Measurements from ENCODE around the gene POLR2H.

Gene POLR2H

DNA sequence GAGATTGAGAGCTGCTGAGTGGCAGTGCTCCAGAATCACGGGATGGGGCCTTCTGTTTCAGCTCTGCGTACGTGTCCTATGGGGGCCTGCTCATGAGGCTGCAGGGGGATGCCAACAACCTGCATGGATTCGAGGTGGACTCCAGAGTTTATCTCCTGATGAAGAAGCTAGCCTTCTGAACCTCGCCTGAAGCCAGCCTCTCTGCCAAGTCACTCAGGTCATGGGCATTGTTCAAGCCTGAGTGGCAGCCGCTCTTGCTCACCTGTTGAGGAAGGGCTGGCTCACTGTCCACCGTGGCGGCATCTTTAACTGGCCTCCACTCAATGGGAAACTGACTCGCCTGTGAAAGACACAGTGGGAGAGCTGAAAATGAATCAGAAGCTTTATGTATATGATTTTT lies 6.6 kb downstream of the POLR2H start:
- in situ Hi-C loops (cut with HindIII; ENCODE audit: low sequenced_read_pairs): no loop called here
- H3K4me3 ChIP-seq (ENCODE audit: low read depth, low read length): no peak overlapping the region
- DNase-seq (ENCODE audit: low read depth, low spot score): no peak
- TF ChIP-seq, protein P1, sequence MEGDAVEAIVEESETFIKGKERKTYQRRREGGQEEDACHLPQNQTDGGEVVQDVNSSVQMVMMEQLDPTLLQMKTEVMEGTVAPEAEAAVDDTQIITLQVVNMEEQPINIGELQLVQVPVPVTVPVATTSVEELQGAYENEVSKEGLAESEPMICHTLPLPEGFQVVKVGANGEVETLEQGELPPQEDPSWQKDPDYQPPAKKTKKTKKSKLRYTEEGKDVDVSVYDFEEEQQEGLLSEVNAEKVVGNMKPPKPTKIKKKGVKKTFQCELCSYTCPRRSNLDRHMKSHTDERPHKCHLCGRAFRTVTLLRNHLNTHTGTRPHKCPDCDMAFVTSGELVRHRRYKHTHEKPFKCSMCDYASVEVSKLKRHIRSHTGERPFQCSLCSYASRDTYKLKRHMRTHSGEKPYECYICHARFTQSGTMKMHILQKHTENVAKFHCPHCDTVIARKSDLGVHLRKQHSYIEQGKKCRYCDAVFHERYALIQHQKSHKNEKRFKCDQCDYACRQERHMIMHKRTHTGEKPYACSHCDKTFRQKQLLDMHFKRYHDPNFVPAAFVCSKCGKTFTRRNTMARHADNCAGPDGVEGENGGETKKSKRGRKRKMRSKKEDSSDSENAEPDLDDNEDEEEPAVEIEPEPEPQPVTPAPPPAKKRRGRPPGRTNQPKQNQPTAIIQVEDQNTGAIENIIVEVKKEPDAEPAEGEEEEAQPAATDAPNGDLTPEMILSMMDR (IDR thresholded peaks at IDR 0.05; ENCODE audit: low read depth, low read length): no peak

DNA sequence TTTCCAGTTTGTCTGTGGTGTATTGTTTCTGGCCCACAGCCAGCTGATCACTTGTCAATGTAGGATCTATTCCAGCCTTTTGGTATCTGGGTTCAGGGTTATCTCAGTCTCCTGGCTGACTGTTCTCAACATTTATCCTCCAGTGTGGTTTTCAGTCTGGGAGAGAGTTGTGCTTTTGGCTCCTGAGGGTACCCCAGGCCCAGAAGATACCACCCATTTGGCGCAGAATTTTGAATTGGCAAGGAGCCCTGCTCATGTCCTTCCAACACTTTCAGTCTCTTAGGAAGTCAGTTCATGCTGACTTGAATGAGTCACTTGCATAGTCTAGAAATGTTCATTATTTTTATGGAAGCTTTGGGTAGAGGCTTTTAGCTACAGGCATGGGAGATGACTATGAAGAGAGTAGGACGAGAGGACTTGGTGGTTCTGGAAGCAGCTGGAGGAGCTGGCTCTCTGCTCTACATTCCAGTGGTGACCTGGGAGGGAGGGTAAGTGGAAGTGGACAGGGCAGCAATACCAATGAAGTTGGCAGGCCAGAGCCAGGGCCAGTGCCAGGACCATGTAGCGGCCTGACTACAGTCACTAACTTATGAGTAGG lies 7.2 kb downstream of the POLR2H start:
- H3K4me3 ChIP-seq (ENCODE audit: low read depth, low read length): no peak overlapping the region
- TF ChIP-seq, protein P1 (IDR thresholded peaks at IDR 0.05; ENCODE audit: low read depth, low read length): no peak
- in situ Hi-C loops (cut with HindIII; ENCODE audit: low sequenced_read_pairs): no loop called here
- peak; percentile 92 for DNase-seq (ENCODE audit: low read depth, low spot score)

DNA sequence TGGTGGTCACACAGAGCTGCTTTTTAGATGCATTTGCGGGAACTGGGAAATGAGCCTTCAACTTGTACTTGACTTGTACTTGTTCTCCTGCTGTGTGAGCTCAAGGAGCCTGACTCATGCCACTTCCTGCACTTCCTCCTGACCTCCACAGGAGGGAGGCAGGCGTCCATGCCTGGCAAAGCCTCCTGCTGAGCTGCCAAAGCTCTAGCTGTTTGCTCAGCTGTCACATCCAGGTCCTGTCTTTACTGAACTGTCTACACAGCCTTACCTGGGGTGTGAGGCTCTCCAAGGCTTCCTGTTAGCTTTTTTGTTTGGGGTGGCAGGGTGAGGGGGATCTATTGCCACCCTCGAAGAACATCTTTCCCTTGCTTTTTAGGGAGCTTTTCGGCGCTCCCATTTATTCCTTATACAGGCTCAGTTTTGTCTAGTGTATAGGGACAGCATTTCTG lies 10.1 kb downstream of the POLR2H start:
- DNase-seq (ENCODE audit: low read depth, low spot score): peak; percentile 91
- TF ChIP-seq, protein P1 (IDR thresholded peaks at IDR 0.05; ENCODE audit: low read depth, low read length): peak; percentile 98
- H3K4me3 ChIP-seq (ENCODE audit: low read depth, low read length): no peak overlapping the region
- in situ Hi-C loops (cut with HindIII; ENCODE audit: low sequenced_read_pairs): no loop called here

DNA sequence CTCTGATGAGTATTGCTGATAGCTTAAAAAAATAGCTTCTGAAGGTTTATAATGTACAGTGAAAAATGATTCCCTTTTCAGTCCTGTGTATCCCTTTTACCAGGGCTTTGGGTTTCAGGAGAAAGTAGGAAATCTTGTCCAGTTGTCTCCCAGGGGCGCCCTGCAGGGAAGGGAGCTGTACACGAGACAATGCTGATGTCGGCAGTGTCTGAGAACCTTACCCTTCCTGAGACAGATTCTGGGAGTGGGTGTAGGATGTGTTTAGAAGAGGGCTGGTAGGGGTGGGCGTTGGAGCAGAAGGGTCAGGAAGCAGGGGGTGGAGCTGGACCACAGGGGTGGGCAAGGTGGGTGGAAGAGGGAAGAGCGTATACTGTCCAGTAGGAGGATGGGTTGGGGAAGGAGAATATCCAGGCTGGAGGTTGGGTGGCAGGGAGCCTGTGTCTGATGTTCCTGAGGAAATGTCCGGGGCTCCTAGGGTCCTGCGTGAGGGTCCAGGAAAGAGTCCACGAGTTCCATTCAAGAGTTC lies 10.8 kb downstream of the POLR2H start:
- no peak overlapping the region for H3K4me3 ChIP-seq (ENCODE audit: low read depth, low read length)
- in situ Hi-C loops (cut with HindIII; ENCODE audit: low sequenced_read_pairs): no loop called here
- no peak for DNase-seq (ENCODE audit: low read depth, low spot score)
- TF ChIP-seq, protein P1 (IDR thresholded peaks at IDR 0.05; ENCODE audit: low read depth, low read length): no peak

DNA sequence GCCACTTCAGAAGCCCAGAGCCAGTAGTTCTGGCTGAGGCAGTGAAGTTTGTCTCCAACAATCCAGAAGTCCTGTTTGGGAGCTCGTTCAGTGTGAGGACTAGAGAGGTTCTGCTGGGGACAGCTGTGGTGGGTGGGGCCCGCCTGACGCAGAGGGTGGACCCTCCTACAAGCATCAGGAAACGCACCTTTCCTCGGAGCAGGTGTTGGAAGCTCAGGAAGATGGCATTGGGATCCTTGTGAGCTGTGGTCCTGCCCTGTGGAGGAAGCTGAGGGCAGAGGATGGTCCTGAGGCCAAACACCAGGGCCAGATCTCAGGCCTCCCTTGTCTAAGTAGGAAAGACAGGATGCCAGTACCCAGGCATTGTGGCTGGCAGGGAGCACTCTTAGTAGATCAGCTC lies 11.4 kb downstream of the POLR2H start:
- DNase-seq (ENCODE audit: low read depth, low spot score): no peak
- TF ChIP-seq, protein P1 (IDR thresholded peaks at IDR 0.05; ENCODE audit: low read depth, low read length): no peak
- H3K4me3 ChIP-seq (ENCODE audit: low read depth, low read length): no peak overlapping the region
- in situ Hi-C loops (cut with HindIII; ENCODE audit: low sequenced_read_pairs): no loop called here

DNA sequence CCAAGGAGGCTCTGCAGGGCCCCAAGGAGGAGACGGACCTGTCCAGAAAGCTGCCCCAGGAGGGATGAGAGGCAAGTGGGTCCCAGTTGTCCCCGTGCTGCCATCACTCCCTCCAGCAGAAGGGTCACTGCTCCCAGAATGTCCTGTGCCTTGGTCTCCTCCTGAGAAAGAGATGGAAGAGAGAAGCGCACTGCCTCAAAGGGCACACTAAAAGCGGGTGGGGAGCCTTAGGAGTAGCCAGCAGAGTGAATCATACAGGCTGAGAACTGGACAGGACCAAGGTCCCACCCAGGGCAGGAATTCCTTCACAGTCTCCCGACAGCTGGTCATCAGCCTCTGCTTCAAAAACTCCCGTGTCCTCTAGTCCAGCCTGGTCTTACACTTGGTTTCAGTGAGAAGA lies 11.9 kb downstream of the POLR2H start:
- DNase-seq (ENCODE audit: low read depth, low spot score): peak; percentile 23
- no peak overlapping the region for H3K4me3 ChIP-seq (ENCODE audit: low read depth, low read length)
- in situ Hi-C loops (cut with HindIII; ENCODE audit: low sequenced_read_pairs): no loop called here
- TF ChIP-seq, protein P1 (IDR thresholded peaks at IDR 0.05; ENCODE audit: low read depth, low read length): no peak
